IPS-NIHi7 (cell line): ENCODE results near the gene CCBE1.
"Not testable (repeated sequence)": the region's sequence is repeated elsewhere in the genome, so short reads cannot be mapped to it uniquely, and the experiment has no call there.

Experiments
- DNase-seq: peaks from one replicate; pipeline ENCODE4 v3.0.0; 2012; ENCODE audit warnings: mixed read lengths; ENCODE audit errors: extremely low spot score

Gene CCBE1

DNA sequence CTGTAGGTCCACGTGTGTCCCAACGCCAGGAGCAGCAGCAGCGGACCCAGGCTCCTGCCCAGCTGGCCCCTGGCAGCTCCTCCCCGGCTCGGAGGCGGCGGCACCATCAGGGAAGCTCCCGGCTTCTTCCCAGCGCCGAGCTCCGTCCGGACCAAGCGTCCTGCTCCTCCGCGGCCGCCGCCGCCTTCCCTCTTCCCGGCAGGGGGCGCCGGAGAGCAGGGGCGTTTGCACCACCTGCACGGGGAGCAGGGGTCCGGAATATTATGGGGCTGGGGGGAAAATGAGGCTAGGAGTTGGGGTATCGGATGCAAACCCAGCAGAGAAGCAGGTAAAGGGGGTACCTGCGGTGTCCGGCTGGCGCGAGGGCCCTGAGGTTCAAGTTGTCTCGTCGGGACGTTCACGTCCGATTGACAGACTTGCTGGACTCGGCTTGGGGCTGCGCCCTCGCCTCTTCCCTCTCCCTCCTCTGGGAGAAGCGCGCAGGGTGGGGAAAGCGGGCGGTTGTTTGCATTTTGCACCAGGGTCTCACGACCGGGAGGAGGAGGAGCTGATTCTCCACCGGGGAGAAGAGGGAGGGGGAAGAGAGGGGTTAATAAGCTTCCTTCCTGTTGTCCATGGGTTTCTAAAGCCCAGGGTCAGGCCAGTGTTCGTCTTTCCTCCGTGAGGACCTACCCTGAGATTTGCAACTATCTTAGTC is at the start of gene CCBE1:
Gene CCBE1 (minus strand): TSS at position 188 of the 697 bp plus-strand sequence.
- peak; percentile 82 for DNase-seq

DNA sequence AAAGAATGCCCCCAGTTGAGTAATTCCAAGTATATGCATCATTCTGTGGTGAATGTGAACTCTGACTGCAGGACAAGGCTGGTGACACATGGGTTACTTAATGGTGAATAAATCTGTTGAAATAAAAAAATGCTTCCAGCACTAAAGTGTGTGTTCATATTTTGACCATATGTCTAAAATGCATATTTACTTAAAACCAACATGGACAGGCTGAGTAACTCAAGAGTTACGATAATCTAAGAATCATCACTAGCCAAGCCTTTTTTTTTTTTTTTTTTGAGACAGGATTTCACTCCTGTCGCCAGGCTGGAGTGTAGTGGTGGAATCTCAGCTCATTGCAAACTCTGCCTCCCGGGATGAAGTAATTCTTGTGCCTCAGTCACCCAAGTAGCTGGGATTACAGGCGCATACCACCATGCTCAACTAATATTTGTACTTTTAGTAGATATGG is 47.1 kb upstream of the CCBE1 start:
- DNase-seq, result no peak

DNA sequence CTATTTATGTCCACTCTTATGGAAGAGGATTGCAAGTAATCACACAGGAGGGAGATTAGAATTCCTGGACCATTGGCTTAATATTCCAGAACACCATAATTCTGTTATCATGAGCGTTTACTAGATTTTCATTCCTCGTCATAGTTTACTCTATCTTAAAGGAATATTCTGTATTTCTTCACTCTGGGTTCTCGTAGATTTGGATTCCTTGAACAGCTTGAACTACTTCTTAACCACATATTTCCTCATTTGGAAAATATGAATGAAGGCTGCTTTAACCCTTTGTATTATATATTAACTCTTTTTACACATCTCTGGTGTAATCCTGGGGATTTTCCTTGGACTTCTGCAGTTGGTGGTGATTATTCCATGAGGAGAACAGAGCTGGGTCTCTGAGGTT is 46.3 kb upstream of the CCBE1 start:
- no peak for DNase-seq

DNA sequence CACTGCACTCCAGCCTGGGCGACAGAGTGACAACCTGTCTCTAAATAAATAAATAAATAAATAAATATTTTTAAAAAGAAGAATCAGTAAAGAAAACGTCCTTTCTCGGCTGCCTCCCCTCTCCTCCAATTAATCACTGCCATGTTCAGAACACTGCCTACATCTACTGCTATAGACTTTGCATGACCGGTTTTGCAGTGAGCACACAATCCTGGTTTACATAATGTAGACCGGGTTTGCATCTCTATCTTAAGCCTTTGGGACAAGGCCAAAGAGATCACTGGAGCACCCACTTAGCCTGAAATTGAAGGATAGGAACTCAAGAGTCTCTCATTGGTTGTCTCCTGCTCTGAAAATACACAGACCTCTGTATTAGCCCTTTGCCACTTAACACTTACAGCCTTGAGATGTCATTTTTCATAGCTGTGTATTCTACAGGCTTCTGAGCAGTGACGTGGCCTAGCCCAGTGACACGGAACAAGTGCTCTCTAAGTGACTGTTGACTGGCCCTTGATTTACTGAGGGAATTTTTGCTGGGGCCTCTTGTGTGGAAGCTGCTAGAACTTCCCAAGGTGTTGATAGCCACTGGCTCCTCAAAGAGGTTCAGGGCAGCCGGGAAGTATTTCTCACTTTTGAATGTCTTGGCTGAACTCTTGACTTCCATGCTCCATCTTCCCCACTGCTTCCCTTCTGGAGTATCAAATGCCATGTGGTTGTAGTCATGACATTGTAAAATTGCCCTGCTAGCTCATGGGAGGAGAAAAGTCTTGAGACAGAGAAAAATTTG is 45.3 kb upstream of the CCBE1 start:
- DNase-seq, result no peak

DNA sequence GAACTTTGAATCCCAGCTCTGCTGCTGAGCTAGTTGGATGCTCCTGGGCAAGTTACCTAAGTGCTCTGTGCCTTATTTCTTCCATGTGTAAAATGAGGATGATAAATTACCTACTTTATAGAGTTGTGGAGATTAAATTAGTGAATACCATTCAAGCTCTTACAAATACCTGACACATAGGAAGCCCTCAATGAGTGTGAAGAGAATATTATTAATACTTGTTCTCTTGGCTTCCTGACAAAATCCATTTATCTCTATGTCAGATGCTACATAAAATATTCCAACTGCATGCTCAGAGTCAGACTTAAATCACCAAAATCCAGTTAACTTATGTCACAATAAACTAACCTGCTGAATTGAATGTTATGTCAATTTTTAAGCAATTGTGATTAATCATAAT is 42.9 kb upstream of the CCBE1 start:
- DNase-seq, result no peak

DNA sequence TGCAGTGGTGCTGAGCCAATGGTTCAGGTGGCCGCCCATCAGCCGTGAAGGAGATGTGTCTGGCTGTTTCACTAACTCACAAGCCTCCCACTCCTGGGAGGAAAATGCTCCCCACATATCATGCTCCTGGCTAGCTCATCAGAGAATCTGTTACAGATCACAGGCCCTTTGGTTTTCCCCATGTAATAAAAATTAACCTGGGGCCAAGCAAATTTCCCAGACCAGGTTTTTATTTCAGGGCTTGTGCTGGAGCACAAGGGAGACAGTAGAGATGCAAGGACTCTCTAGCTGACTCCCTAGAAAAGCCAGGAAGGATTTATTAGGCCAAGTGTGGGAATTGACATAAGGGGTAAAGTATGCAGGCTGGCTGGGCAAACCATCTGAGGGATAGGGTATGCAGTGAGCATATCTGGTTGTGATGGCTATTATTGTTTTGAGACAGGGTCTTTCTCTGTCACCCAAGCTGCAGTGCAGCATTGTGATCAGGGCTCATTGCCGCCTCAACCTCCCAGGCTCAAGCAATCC is 40.6 kb upstream of the CCBE1 start:
- DNase-seq, result no peak

DNA sequence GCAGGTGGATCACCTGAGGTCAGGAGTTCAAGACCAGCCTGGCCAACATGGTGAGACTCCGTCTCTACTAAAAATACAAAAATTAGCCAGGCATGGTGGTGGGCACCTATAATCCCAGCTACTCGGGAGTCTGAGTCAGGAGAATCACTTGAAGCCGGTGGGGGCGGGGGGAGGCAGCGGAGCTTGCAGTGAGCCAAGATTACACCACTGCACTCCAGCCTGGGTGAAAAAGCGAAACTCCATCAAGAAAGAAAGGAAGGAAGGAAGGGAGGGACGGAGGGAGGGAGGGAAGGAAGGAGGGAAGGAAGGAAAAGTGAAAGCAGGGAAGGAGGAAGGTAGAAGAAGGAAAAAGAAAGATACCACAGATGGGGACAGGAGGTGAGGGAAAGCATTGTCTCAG is 40.1 kb upstream of the CCBE1 start:
- DNase-seq, result not testable (repeated sequence)

DNA sequence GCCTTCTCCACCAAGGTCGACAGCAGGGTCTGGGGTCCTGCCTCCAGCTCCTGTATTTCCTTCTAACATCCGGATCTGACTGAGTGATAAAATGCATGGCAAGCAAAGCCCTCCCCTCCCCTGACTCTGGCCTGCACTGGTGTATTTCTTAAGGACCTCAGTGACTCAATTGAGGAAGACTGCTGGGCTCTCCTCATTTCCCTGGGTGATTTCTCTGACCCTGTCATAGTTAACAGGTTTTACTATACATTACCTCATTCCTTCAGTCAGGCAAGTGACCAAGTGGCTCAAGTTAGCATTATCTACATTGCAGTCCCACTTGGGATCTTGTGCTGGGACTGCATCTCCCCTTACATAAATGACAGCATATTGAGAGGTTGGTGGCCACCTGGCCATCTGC is 38.8 kb upstream of the CCBE1 start:
- DNase-seq, result no peak

DNA sequence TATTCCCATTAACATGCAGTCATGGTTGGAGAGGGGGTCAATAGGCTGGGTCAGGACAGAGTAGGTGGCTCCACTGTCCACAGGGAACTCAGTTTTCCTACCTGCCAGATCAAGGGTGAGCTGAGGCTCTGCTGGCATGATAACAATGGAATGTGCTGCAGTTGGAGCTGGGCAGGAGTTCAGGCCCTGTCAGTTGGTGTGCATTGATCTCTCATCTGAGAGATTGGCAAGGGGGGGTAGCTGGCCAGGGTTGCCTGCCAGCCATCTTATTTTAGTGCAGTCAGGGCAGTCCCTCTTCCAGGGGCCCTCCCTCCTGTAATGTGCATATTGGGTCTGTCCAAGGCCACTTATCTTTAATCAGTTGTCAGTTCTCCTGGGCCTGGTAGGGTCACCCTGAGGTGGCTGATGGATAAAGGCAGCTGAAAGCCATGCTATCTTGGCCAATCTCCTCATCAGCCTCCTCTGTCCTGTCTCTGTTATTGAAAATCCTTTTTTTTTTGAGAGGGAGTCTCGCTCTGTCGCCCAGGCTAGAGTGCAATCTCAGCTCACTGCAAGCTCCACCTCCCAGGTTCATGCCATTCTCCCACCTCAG is 38.1 kb upstream of the CCBE1 start:
- no peak for DNase-seq

DNA sequence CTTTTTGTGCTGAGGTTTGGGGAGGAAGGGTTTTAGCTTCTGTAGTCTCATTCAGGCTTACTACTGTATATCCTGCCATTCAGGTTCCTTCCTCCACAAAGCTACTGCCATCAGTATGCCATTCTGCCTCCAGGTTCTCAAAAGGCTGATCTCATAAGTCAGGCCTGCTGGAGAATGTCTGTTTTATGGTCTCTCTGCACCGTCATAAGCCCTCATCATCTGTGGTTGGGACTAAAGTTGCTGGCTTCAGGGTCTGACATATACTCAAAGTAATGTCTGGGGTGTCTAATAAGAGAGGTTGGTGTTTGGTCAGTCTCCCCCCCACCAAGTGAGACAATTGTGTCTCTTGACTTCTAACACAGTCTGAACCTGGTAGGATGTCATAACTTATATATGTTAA is 36.2 kb upstream of the CCBE1 start:
- DNase-seq, result no peak

DNA sequence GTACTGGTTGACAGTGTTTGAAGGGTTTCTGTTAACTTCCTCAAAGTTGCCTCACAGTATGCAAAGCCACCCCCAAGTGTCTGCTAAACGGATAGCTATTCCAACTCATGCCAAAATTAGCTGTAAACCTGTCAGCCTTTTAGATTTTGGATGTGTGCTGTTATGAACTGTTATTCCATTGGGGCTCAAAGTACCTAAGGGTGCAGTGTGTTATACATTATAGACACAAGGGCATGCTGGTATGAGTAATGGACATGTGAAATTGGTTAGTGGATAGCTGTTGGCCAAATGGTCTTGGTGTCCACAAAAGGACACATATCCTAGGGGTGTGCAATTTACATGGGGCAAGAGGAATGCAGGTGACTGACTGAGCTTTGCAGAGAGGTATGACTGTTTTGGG is 33.7 kb upstream of the CCBE1 start:
- DNase-seq, result no peak

DNA sequence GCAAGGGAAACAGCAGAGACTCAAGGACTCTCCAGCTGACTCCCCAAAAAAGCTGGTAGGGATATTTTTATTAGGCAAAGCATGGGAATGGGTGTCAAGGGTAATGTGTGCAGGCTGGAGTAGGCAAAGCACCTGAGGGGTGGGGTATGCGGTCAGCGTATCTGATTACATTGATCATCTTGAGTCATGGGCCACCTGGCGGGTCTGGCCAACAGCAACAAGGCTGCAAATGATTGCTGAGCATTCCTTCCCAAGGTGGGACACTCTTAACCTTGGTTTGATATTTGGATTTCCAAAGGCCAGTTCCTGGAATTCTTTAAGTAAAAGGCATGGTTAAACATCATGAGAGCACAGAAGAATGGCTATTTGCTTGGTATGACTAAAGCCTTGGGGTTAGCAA is 32.6 kb upstream of the CCBE1 start:
- DNase-seq, result no peak

DNA sequence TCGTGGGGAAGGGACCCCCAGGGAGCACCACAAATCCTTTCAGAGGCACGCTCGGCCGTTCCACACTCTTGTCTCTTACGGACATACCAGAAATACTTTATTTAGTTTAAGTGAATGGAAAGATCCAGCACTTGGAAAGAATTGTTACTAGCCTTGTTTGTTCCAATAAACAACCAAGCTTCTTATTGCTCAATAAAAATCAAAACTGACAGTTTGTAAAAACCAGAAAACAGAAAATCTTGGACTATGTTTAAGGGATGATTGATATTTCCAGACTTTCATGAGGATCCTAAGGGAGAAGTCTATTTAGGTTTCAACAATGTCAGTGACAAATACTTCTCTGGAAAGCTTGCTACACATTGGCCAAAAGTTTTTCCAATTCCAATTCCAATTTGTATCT is 31.6 kb upstream of the CCBE1 start:
- no peak for DNase-seq

DNA sequence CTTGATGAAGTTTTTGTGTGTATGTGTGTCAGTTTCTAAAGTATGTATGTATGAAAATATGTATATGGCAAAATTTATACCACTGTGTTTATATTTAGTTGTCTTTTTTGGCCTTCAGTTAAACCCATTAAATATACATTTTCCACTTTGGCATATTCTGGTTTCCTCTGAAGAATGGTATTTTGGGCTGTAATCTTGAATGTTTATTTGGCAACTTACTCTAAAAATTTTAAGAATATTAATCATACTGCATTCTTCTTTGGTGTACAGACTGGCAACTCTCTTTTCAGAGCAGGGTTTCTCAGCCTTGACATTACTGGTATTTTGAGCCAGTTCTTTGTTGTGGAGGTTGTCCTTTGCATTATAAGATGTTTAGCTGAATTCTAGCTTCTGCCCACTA is 27.9 kb upstream of the CCBE1 start:
- no peak for DNase-seq

DNA sequence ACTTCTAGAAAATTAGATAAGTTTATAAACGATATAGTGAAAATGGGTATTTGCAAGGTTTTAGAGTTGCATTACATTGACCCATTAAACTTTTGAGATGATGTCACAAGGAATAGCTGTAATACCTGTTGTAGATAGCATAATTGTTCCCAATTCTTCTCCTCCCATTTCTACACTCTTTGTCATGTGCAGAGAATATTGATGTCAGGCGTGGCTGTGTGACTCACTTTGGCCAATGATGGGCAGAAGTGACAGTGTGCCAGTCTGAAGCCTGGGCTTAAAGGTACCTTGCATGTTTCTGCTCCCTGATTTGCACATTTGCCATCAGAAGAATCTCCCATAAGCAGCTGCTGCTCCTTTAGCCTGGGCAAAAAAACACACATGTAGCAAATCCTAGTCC is 26.9 kb upstream of the CCBE1 start:
- no peak for DNase-seq

DNA sequence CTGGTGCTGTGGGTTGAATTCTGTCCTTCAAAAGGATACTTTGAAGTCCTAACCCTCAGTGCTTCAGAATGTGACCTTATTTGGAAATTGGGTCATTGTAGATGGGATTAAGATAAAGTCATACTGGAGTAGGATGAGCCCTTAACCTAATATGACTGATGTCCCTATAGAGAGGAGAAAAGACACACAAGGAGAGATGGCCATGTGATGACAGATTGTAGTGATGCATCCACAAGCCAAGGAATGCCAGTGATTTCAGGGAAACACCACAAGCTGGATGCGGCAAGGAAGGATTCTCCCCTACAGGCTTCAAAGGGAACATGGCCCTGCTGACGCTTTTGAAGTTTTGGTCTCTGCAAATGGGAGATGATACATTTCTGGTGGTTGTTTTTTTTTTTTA is 24.7 kb upstream of the CCBE1 start:
- no peak for DNase-seq

DNA sequence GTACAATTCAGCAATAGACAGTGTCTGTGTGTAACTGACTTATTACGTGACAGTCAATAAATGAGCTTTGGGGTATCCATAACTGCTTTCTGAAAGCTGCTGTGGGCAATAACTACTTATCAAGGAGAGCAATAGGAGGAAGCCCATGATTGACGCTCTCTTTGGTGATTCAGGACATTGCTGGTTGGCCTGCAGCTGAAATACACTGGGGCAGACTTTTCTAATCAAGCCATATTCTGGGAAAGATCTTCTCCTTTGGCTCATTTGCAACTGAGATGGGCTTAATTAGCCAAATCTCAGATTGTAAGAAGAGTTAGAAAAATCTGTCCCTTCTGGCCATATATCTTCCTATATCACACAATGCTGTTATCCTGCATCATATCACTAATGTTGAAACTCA is 24.0 kb upstream of the CCBE1 start:
- no peak for DNase-seq

DNA sequence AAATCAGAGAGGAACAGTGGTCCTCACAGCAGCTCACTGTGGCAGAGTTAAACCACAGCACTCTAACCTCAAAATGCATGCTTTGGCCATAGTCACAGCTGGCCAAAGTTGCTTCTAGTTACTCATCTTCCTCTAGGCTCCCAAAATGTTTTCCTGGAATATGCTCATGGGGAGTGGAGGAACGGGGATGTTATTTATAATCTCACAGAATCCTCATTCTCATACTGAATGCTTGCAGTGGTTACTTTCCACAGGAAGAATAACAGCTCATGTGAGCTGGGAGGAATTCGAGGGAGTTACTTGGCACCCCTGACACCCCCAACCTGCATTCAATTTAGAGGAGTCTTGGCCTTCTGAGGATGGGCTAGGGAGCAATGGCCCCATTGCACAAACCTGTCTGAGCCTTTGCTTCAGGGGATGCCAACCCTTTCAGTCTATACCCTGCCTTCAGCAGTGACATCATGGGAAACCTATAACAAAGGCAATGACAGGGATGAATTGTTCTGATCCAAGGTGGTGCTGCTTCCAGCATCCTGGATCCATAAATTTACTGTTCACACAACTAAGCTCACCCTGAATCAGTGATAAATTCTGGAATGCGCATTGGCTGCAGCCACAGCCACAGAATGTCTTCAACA is 22.4 kb upstream of the CCBE1 start:
- no peak for DNase-seq

DNA sequence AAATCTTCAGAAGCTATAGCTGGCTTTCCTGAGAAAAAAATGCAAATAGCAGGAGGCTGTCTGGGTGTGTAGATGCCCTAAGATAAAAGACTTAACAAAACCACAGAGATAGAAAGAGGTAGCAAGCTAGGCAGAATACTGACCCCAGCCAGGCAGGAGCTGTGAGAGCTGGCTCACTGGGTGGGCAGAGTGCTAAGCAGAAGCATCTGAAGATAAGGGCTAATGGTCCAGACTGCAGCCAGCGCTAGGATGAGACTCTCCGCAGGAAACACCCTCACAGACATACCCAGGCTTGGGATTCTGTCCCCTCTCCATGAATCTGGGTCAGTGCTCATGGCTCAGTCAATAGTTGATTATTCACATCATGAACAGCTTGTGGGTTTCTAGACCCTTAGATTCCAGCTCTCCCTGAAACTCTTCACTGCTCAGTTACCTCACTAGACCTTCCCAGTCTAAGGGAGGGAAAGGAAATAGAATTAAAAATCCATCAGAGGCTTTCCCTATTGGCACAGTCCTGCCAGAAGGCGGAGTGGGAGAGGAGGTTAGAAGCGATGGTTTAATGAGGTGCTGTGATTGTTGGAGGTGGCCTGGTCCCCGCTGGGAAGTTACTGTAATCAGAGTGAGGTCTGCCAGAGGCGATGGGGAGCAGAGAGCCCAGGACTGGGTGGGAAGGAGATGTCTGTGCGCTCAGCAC is 21.4 kb upstream of the CCBE1 start:
- DNase-seq, result no peak

DNA sequence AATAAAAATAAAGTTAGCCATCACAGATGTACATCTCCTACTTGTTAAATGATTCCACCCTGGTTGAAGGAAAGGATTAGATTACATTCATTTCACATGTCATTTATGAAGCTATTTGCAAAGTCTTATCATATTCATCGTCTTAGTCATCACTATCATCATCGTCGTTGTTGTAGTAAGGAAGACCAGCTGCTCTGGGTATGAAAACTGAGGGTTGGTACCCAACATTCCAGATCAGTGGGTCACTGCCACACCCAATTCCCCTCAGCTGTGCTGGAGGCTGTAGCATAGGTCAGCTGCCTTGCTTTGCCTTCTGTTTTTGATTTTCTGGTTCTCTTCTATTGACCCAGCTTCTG is 20.9 kb upstream of the CCBE1 start:
- DNase-seq, result no peak

DNA sequence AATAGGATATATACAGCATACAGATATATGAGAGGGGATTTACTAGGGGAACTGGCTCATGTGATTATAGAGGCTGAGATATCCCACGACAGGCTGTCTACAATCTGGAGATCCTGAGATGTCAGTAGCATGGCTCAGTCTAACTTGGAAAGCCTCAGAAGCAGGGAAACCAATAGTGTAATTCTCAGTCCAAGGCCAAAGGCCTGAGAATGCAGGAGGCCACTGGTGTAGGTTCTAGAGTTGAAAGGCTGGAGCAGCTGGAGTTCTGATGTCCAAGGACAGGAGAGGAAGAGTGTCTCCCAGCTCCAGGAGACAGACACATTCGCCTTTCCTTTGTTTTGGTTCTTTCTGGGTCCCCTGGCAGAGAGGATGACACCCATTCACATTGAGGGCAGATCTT is 20.1 kb upstream of the CCBE1 start:
- DNase-seq, result no peak

DNA sequence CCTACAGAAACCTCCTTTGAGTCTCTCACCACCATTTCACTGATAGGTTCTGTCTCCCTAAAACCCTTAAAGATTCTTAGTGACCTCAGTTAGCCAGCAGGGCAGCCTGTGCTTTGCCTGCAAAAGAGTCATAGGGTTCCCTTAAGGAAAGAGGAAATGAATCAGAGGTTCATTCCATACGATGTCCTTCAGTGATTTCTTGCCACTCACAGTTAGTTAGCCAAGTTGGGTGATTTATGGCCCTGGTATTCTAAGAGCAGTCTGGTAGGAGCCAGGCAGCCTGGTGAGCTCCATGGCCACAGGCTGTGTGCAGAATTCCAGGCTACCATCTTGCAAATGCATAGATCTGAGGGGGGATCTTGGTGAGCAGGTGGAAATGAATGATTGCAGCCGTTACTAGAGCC is 18.7 kb upstream of the CCBE1 start:
- DNase-seq, result no peak
